Measurements from ENCODE around the gene C1orf174.
"Not testable (repeated sequence)": the region's sequence is repeated elsewhere in the genome, so short reads cannot be mapped to it uniquely, and the experiment has no call there.

Gene C1orf174

DNA sequence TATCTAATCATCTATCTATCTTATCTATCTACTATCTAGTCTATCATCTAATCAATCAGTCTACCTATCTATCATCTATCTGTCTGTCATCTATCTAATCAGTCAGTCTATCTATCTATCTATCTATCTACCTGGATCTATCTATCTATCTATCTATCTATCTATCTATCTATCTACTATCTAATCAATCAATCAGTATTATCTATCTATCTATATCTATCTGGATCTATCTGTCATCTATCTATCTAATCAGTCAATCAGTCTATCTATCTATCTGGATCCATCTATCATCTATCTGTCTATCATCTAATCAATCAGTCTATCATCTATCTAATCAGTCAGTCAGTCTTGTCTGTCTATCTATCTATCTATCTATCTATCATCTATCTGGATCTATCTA is 26.9 kb upstream of the C1orf174 start:
- no peak overlapping the region for H3K4me3 ChIP-seq (ENCODE audit: low read depth, low read length)

DNA sequence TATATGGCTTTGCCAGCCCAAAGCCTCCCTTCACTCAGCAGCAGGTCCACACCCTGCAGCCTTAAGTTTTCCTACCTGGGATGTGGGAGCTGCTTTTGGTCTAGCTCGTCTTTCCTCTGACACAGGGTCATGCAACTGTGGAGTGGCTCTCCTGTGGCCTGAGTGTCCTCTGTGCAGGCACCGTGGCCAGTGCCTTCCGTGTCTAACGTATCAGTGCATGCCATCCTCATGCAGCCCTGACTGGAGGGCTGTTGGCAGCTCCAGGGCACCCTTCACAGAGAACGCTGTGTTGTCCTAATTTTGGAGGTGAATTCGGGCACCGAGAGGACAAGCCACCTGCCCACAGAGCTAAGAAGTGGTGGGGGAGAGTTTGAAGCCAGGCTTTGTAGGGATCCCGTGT is 25.7 kb upstream of the C1orf174 start:
- H3K4me3 ChIP-seq (ENCODE audit: low read depth, low read length): no peak overlapping the region

DNA sequence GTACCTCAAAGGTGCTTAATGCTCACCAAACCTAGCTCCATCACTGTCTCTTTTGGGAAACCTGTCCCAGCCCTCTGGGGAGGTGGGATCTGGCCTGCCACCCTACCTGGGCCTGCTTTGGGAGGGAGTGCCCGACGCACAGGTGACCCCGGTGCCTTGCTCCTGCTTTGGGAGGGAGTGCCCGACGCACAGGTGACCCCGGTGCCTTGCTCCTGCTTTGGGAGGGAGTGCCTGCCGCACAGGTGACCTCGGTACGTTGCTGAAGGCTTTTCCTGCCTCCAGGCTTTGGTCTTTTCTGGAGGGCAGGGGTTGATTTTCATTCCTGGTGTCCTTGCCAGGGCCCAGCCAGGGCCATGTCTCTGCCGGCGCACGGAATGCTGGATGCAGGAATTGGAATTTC is 25.2 kb upstream of the C1orf174 start:
- H3K4me3 ChIP-seq (ENCODE audit: low read depth, low read length): no peak overlapping the region

DNA sequence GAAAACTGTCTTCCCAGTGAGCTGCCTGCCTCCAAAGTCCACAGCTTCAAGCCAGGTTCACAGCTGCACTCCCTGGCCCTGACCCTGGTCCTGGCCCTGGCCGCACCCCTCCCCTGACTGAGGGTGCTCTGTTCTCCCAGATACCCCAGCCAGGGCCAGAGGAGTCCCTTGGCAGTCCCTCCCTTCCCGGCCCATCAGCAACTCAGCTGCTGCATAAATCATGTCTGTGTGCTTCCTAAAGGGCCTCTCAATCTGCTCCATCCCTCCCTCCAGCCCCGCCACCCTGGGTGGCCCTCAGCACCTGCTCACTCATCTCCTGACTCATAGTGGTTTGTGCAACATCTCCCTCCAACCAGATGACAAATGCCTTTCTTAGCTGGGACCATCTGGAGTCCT is 24.8 kb upstream of the C1orf174 start:
- H3K4me3 ChIP-seq (ENCODE audit: low read depth, low read length): no peak overlapping the region

DNA sequence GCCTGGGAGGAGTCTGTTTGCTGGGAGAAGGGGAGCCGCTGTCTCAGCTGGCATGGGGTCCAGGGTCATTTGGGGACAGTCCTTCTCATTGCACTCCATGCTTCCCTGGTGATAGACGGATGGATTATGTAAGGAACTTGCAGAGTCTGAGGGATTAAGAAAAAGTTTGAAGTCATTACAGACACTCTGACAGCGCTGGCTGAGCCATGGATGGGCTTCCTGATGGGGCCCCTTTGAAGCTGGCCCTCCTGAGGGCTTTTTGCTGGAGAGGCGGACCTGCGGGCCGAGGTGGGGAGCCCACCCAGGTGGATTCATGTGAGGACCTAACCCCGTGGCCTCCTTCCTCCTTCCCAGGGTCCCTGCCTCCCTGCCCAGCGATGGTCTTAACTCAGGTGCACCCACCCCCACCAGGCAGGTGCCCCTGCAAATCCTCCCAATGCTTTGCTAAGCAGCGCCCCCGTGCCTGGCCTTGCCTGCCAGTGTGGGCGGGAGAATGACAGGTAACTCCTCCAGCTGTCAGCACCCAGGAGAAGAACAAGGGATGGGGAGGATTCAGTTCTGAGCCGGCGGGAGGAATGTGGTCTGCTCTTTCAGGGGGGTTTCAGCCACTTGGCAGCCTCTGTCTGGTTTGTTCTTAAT is 24.2 kb upstream of the C1orf174 start:
- no peak overlapping the region for H3K4me3 ChIP-seq (ENCODE audit: low read depth, low read length)

DNA sequence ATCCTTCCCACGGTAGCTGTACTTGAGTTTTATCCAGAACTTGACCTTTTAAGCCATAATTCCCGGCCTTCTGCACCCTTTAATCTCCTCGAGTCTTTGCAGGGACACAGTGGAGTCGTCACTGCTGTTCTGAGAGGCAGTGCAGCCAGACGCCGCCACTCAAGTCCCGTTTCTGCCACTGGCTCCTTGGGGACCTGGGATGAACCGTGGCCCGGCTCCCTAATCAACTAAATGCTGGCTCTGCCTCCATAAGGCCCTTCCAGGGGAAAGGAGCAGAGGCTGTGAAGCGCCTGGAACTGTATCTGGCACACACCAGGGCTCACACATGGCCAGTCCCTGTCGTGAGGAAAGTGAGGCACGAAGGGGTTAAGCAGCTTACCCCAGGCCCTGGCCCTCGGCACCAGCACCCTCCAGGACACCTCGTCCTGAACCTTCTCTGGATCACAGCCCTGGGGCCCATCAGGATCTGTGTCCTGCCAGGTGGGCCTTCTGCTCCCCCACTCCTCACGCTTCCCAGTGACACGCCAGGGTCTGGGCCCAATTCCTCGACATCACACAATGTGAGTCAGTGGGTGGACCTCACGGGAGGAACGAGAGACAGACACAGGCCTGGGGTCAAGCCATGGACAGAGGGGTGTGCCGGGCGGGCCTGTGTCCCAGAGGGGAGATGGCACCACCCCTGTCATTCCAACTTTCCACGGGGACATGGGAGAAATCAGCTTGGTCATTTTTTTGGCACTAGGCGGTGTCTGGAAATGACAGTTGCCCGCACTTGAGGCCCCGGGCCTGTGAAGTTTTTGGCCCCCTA is 23.5 kb upstream of the C1orf174 start:
- H3K4me3 ChIP-seq (ENCODE audit: low read depth, low read length): no peak overlapping the region

DNA sequence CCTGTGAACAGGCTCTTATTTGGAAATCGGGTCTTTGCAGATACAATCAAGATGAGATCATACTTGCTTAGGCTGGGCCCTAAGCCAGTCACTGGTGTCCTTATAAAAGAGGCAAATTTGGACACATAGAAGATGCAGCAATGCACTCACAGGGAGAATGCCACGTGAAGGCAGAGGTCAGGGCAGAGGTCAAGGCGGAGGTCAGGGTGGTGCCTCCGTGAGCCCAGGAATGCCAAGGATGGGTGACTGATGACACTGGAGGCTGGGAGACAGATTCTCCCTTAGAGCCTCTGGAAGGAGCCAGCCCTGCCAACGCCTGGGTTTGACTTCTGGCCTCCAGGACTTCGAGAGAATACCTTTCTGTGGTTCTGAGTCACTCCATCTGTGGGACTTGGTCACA is 22.8 kb upstream of the C1orf174 start:
- no peak overlapping the region for H3K4me3 ChIP-seq (ENCODE audit: low read depth, low read length)

DNA sequence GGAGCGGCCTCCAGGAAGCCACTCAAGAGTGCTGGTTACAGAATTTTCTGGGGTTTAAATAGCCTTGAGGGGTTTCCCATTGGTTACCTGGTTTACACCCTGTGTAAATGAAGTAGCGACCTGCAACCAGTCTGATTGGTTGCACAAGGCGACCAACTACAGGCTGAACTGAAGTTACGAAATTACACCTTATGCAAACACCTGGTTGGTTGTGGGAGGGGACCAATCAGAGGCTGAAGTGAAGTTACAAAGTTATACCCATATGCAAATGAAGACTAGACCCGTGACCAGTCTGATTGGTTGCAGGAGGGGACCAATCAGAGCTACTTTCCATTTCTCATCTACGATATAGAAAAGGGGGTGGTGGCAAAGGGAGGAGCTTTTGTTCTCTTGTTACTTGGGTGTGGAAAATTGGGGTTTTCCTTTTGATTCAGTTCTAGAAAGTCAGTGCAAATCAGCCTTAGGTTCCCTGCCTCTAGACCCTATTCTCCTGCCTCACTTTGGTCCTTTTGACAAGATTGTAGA is 22.2 kb upstream of the C1orf174 start:
- H3K4me3 ChIP-seq (ENCODE audit: low read depth, low read length): no peak overlapping the region

DNA sequence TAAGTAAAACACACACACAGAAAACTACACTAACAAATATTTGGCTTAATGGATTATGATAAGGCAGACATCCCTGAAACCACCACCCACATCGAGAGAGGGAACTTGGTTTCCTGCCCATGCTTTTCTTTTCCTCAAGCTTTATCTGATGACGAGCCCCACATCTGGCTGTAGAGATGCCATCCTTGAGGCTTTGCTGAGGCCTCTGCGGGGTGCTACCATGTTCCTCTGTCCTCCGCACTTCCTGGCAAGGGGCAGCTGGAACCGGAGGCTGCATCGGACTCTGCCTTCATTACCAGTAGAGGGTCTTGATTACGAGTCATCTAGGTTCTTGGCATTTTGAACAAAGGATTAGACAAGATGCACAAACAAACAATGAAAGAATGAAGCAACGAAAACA is 21.7 kb upstream of the C1orf174 start:
- no peak overlapping the region for H3K4me3 ChIP-seq (ENCODE audit: low read depth, low read length)

DNA sequence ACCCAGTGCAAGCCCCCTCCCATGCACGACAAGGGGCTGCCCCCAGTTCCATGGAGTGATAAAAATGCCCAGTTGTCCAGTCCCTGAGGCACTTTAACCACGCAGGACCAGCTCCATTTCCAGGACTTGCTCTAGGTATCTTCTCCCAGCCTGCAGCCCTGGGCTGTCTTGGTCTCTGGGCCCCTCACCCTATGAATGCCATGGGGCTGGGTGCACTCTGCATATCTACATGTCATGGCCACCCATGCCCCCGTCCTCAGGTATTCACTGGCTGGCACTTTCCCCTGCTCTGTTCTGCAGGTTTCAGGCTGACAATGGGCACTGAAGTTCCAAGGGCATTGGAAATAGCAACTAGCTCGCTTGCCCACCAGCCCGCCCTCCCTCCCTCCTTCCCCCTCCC is 19.6 kb upstream of the C1orf174 start:
- no peak overlapping the region for H3K4me3 ChIP-seq (ENCODE audit: low read depth, low read length)

DNA sequence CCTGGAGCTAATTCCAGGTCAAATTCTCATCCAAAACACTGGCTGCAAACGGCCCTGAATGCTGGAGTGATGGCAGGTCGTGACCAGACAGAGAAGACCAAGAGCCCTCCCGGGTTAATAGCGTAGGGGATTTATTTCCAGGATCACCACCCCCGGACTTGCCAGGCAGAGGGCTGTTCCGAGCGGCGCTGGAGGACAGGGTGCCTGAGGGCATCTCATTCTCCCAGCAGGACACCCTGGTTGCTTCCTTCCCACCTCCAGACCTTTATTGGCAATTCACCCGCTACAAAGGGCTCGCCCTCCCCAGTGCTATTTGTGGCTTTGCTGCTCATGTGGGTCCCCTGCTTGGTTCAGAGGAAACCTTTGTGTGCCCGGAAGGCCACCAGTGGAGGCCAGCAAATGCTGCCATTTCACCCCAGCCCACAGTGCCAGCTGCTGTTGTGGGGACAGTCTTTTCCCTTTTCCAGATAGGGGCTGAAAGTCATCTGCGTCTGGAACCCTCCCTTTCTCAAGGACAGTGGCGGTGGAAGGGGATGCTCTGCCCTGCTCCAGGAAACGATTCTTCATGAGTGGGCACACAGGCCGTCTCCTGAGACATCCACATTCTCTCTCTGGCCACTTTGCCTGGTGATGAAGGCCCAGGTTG is 19.0 kb upstream of the C1orf174 start:
- H3K4me3 ChIP-seq (ENCODE audit: low read depth, low read length): no peak overlapping the region

DNA sequence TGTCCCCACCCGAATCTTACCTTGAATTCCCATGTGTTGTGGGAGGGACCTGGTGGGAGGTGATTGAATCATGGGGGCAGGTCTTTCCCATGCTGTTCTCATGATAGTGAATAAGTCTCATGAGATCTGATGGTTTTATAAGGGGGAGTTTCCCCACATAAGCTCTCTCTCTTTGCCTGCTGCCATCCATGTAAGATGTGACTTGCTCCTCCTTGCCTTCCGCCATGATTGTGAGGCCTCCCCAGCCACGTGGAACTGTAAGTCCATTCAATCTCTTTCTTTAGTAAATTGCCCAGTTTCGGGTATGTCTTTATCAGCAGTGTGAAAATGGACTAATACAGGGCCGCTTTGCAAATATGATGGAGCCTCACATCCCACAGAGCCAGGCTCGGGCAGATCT is 18.3 kb upstream of the C1orf174 start:
- H3K4me3 ChIP-seq (ENCODE audit: low read depth, low read length): not testable (repeated sequence)

DNA sequence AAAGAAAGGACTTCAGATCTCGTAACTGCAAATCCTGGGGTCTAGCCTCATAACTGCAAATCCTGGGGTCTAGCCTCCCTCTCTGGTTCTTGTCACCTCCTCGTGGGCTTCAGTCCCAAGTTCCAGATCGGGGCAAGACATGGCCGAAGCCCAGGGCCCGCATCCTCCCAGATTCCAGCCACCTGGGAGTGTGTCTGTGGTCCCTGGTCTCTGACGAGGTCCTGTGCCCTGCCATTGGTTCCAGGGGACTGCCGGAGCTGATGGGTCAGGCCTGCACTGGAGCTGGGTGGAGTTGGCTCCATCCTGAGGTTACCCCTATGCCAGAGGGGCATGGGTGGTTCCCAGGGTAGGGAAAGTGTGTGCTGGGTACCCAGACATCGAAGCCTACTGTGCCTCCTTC is 17.7 kb upstream of the C1orf174 start:
- no peak overlapping the region for H3K4me3 ChIP-seq (ENCODE audit: low read depth, low read length)

DNA sequence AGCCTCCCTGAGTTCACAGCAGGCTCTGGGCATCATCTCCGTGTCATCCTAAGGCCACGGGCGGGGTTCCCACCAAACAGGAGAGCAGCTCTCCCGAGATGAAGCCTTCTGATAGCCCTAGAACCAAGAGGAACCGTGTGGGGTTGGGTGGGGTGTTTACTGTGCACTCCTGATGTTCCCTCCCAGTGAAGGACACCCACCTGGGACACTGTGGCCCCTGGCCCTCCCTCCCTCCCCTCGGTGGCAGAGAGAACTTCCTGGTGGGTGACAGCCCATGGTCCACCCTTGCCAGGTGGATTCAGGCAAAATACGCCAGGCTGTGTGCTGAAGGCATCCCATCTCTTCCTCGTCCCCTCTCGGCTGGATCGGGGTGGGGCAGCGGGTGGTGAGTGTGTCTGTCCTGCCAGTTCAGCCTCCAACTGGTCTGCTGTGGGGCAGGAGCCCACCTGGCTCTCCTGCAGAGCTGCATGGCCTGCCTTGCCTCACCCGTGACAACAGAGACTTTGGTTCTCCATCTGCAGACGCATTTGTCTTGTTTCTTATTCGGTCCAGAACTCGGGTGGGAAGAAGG is 15.6 kb upstream of the C1orf174 start:
- no peak overlapping the region for H3K4me3 ChIP-seq (ENCODE audit: low read depth, low read length)

DNA sequence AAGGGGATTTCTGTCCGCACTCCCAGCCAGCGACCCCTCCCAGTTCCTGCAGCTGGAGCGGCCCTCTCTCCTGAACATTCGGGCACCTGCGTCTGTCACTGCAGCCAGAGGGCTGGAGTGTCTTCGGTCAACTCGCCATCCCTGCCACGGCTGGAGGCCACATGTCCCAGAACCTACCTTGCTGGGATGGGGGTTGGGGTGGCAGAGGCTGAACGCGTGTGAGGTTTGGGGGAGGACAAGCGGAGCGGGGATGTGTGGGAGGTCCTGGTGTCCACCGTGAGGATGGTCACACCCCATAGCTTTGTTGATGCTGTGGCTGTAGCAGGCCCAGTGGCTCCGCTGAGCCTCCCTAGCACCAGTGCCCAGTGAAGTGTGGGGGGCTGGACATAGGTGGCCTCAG is 14.8 kb upstream of the C1orf174 start:
- H3K4me3 ChIP-seq (ENCODE audit: low read depth, low read length): no peak overlapping the region

DNA sequence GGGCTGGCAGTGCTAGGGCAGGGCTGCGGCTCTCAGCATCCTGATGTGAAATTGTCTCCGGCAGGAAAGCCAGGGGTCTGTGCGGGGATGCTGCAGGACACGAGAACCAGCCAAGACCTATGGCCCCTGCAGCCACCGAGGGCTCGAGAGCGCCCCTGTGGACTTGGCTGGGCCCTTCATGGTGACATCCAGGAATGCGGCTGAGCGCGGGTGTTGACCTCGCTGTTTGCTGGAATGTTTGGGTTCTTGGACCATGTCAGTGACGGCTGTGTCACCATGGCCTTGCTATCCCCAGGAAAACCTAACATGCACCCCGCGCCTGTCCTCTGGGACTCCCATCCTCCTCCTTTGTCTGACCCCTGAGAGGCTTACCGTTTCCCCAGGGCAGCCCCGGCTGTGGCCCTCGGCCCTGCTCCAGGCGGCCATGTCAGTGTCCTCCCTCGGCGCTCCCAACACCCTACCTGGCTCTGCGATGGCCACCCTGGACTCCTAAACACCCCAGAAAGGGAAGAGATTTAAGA is 14.3 kb upstream of the C1orf174 start:
- no peak overlapping the region for H3K4me3 ChIP-seq (ENCODE audit: low read depth, low read length)

DNA sequence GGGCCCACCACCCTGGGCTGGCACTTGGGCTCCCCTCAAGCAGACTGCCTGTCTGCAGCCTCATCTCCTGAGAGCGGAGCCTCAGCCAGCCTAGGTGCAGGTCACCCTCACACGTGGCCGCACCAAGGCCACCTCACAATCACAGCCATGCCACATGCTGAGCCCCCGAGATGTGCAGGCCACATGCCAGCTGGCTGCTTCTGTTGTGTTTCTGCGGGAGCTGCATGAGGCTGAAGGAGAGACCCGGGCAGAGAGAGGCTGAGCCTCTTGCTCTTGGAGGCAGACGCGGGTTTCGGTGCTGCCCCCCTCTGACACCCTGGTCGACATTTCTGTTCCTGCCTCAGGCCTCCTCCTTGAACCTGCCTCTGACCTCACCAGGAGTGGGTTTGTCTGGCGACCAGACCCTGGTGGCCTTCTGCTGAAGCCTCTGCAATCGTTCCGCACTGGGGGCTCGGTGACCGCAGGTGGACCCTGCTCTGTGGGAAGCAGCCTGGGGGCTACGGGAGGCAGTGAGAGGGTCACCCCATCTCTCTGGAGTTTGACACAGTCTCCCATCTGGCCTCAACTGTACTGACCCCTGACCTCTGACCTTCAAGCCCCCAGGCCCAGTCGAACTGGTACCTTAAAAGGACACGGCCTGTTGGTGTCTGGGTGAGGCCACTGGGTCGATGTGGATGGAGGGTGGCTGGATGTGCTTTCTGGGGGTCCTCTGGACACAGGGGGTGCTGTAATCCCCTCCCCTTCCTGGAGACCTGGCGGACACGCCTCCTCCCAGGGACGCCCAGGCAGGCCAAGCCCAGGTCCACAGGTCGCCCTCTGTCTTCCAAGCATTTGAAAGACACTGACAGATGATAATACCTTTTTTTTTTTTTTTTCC is 13.0 kb upstream of the C1orf174 start:
- no peak overlapping the region for H3K4me3 ChIP-seq (ENCODE audit: low read depth, low read length)

DNA sequence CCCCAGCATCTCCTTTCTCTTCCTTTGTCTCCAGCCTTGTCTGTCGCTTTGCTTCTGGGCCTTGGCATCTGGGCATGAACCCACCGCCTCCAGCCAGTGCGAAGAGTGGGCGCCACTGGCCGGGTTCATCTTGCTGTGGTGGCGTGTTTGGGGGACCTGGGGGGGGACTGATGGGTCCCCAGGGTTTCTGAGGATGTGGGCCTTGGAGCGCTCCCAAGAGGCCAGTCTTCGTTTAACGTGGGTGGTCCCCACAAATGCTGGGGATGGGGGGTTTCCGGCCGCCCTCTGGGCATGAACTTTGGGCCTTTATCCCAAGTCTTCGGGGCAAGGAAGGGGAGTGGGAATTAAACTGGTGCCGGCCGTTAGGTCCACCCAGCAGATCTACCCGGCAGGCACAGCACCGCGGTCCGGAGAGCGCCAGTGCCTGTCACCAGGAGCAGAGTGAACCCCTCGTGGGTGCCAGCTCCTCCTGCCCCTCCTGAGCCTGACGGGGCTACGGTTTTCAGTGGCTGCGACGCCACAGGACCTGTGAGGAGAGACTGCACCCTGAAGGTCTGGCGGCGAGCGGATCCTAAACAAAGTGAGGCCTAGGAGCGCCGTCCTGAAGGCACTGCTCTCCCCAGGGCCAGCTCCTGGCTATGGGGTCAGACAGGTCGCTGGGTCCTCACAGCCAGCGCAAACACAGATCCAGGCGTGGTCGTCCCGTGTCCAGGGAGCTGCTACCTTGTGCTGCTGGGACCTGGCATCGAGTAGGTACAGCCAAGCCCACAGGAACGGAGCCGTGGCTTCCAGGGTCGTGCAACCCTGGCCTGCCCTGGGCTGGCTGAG is 12.1 kb upstream of the C1orf174 start:
- no peak overlapping the region for H3K4me3 ChIP-seq (ENCODE audit: low read depth, low read length)
